H1 (cell line): ENCODE data around the gene KIZ. TPM values are rescaled to one million over a fixed set of nuclear protein-coding genes. Genes with fewer than 3 reads are reported as not detected.

Experiments used
- CTCF ChIA-PET: fragments of 300-600 bp; sonication (Branson Sonifier 250); formaldehyde crosslinking; loops from one replicate; lab custom pipeline; 2021; ENCODE audit not compliant: partially characterized antibody; lab: Charles Lee
- POLR2A ChIA-PET: fragments of 300-600 bp; sonication (Branson Sonifier 250); formaldehyde crosslinking; loops from one replicate; lab custom pipeline; 2021; ENCODE audit warnings: inconsistent platforms; ENCODE audit not compliant: partially characterized antibody; lab: Charles Lee
- DNase-seq, 2 experiments: peaks; one replicate each; pipeline versions ENCODE4 v3.0.0 to v3.0.0-alpha.2; 2010 to 2022; ENCODE audit warnings: low spot score in 2 of 2, low read depth in 1 of 2, mixed read lengths in 1 of 2
- FAIRE-seq: peaks from 2 replicates; lab custom pipeline; 2011; peaks lifted over from hg19 to GRCh38; lab: Jason Lieb, UNC
- H2AFZ ChIP-seq: 2 replicates; pipeline ENCODE4 v1.8.1; 2012; ENCODE audit warnings: low read length, inconsistent platforms
- H2AK5ac ChIP-seq: 2 replicates; pipeline ENCODE4 v1.6.1; 2013; ENCODE audit warnings: low read depth, low read length
- H2BK120ac ChIP-seq: replicated peaks from 2 replicates; pipeline ENCODE3; 2013; ENCODE audit warnings: low read depth, low read length, inconsistent platforms
- H2BK12ac ChIP-seq: 2 replicates; pipeline ENCODE4 v1.6.1; 2013; ENCODE audit warnings: low read depth, low read length
- H2BK15ac ChIP-seq: 2 replicates; pipeline ENCODE4 v1.6.1; 2013; ENCODE audit warnings: low read length
- H2BK20ac ChIP-seq: 2 replicates; pipeline ENCODE4 v1.6.1; 2013; ENCODE audit warnings: low read length
- H2BK5ac ChIP-seq: 2 replicates; pipeline ENCODE4 v1.6.1; 2013; ENCODE audit warnings: low read depth, low read length
- H3K14ac ChIP-seq: 2 replicates; pipeline ENCODE4 v1.6.1; 2013; ENCODE audit warnings: inconsistent platforms; ENCODE audit not compliant: insufficient read length
- H3K18ac ChIP-seq: 2 replicates; pipeline ENCODE4 v1.6.1; 2013; ENCODE audit warnings: low read length; ENCODE audit errors: extremely low read depth
- H3K23ac ChIP-seq: 2 replicates; pipeline ENCODE4 v1.6.1; 2013; ENCODE audit warnings: inconsistent platforms; ENCODE audit not compliant: insufficient read length
- H3K23me2 ChIP-seq: 2 replicates; pipeline ENCODE4 v1.6.1; 2013; ENCODE audit warnings: low read depth, low read length
- H3K27ac ChIP-seq: 2 replicates; pipeline ENCODE4 v1.6.1; 2011; ENCODE audit warnings: low read depth, low read length, inconsistent platforms
- H3K27me3 ChIP-seq, 4 experiments: replicated peaks in 1 of 4; 1 replicate in 1 of 4; 2 replicates in 3 of 4; pipeline versions ENCODE4 v1.6.1 to v1.8.1; 2011 to 2013; ENCODE audit warnings: low read length in 3 of 4, mild to moderate bottlenecking in 3 of 4, inconsistent platforms in 2 of 4, mixed read lengths in 2 of 4, moderate library complexity in 1 of 4; ENCODE audit not compliant: control insufficient read depth in 3 of 4, insufficient read depth in 3 of 4; ENCODE audit errors: extremely low read depth in 1 of 4
- H3K36me3 ChIP-seq, 4 experiments: 2 replicates each; pipeline versions ENCODE4 v1.6.1 to v1.8.1; 2011 to 2013; ENCODE audit warnings: mild to moderate bottlenecking in 4 of 4, low read length in 3 of 4, moderate library complexity in 2 of 4, control low read depth in 1 of 4, inconsistent platforms in 1 of 4; ENCODE audit not compliant: insufficient read depth in 4 of 4, control insufficient read depth in 2 of 4
- H3K4ac ChIP-seq: replicated peaks from 2 replicates; pipeline ENCODE3; 2013; ENCODE audit warnings: low read length, low read depth, mixed read lengths, inconsistent platforms; ENCODE audit not compliant: insufficient read length
- H3K4me1 ChIP-seq, 4 experiments: replicated peaks in 1 of 4; 1 replicate in 1 of 4; 2 replicates in 3 of 4; pipeline versions ENCODE4 v1.6.1 to v1.8.1; 2011 to 2013; ENCODE audit warnings: low read length in 3 of 4, inconsistent platforms in 2 of 4, mixed read lengths in 1 of 4; ENCODE audit not compliant: insufficient read depth in 4 of 4, control insufficient read depth in 3 of 4
- H3K4me2 ChIP-seq, 2 experiments: 2 replicates each; pipeline versions ENCODE4 v1.6.1 to v1.8.1; 2011 to 2013; ENCODE audit warnings: low read depth in 2 of 2, low read length in 2 of 2, control low read depth in 1 of 2, inconsistent platforms in 1 of 2, mild to moderate bottlenecking in 1 of 2; ENCODE audit not compliant: insufficient read depth in 1 of 2
- H3K4me3 ChIP-seq, 4 experiments: fragments of 200-600, 300-600 bp in 1 of 4; sonication (generic), shearing (Covaris generic), sonication (Bioruptor Twin) in 1 of 4; 2 replicates each; pipeline versions ENCODE4 v1.5.1 to v1.8.1; 2011 to 2016; ENCODE audit warnings: low read length in 4 of 4, low read depth in 3 of 4, control low read depth in 2 of 4, inconsistent platforms in 2 of 4, mild to moderate bottlenecking in 2 of 4, mixed read lengths in 1 of 4, moderate library complexity in 1 of 4; ENCODE audit not compliant: insufficient read depth in 2 of 4; ENCODE audit errors: extremely low read depth in 1 of 4
- H3K56ac ChIP-seq: replicated peaks from 2 replicates; pipeline ENCODE3; 2013; ENCODE audit warnings: low read depth, mild to moderate bottlenecking, mixed read lengths, low read length, inconsistent platforms; ENCODE audit not compliant: insufficient read length
- H3K79me1 ChIP-seq: 2 replicates; pipeline ENCODE4 v1.6.1; 2013; ENCODE audit warnings: low read depth, low read length, control low read depth
- H3K79me2 ChIP-seq, 2 experiments: 2 replicates each; pipeline versions ENCODE4 v1.6.1 to v1.8.1; 2012 to 2013; ENCODE audit warnings: low read length in 2 of 2, mild to moderate bottlenecking in 2 of 2, inconsistent platforms in 1 of 2; ENCODE audit not compliant: insufficient read depth in 2 of 2, control insufficient read depth in 1 of 2
- H3K9ac ChIP-seq, 4 experiments: replicated peaks in 1 of 4; 1 replicate in 1 of 4; 2 replicates in 3 of 4; pipeline versions ENCODE4 v1.6.1 to v1.8.1; 2011 to 2013; ENCODE audit warnings: low read depth in 3 of 4, low read length in 3 of 4, control low read depth in 2 of 4, mild to moderate bottlenecking in 2 of 4, moderate library complexity in 2 of 4, inconsistent platforms in 1 of 4; ENCODE audit errors: extremely low read depth in 1 of 4
- H3K9me3 ChIP-seq, 2 experiments: 2 replicates each; pipeline versions ENCODE4 v1.6.1 to v1.8.1; 2012 to 2013; ENCODE audit warnings: mild to moderate bottlenecking in 2 of 2, moderate library complexity in 2 of 2, control low read depth in 1 of 2, inconsistent platforms in 1 of 2, low read depth in 1 of 2, low read length in 1 of 2, mixed read lengths in 1 of 2; ENCODE audit not compliant: insufficient read depth in 2 of 2
- H4K20me1 ChIP-seq, 2 experiments: replicated peaks in 1 of 2; 2 replicates each; pipeline versions ENCODE3 to v1.8.1; 2011 to 2013; ENCODE audit warnings: inconsistent platforms in 2 of 2, low read length in 2 of 2, mild to moderate bottlenecking in 1 of 2; ENCODE audit not compliant: insufficient read depth in 2 of 2, control insufficient read depth in 1 of 2
- H4K5ac ChIP-seq: 2 replicates; pipeline ENCODE4 v1.6.1; 2013; ENCODE audit warnings: low read length, low read depth, mixed read lengths, inconsistent platforms; ENCODE audit not compliant: insufficient read length
- H4K8ac ChIP-seq: 2 replicates; pipeline ENCODE4 v1.8.0; 2013; ENCODE audit warnings: mild to moderate bottlenecking, moderate library complexity, low read length, inconsistent platforms; ENCODE audit not compliant: insufficient read depth; ENCODE audit errors: extremely low read depth
- H4K91ac ChIP-seq: replicated peaks from 2 replicates; pipeline ENCODE3; 2013; ENCODE audit warnings: low read length, mixed read lengths, inconsistent platforms; ENCODE audit not compliant: insufficient read length
- ASH2L ChIP-seq: fragments of 200-600, 300-600 bp; sonication (generic); IDR thresholded peaks from one replicate; pipeline ENCODE4 v1.7.1; 2017; ENCODE audit warnings: low read length
- BACH1 ChIP-seq: IDR thresholded peaks from 2 replicates; pipeline ENCODE4 v1.6.1; 2012; ENCODE audit warnings: low read length, improper control_type of control experiment
- CEBPB ChIP-seq: IDR thresholded peaks from 2 replicates; pipeline ENCODE4 v1.6.1; 2012; ENCODE audit warnings: low read depth, low read length
- CTBP2 ChIP-seq: IDR thresholded peaks from 2 replicates; pipeline ENCODE4 v1.7.0; 2011; ENCODE audit warnings: borderline replicate concordance, mild to moderate bottlenecking, moderate library complexity, mixed read lengths, low read length; ENCODE audit not compliant: insufficient read depth, insufficient read length
- CTCF ChIP-seq, 3 experiments: IDR thresholded peaks; 1 replicate in 2 of 3; 2 replicates in 1 of 3; pipeline versions ENCODE4 v1.5.1 to v1.6.1; 2011; ENCODE audit warnings: low read length in 3 of 3, mild to moderate bottlenecking in 3 of 3, inconsistent platforms in 2 of 3, low read depth in 1 of 3, moderate library complexity in 1 of 3; ENCODE audit not compliant: insufficient read depth in 1 of 3; ENCODE audit errors: control extremely low read depth in 1 of 3
- GTF2F1 ChIP-seq: IDR thresholded peaks from 2 replicates; pipeline ENCODE4 v1.6.1; 2012; ENCODE audit warnings: low read depth, low read length, improper control_type of control experiment, borderline replicate concordance
- KDM5A ChIP-seq: fragments of 200-600 bp; IDR thresholded peaks from 2 replicates; pipeline ENCODE4 v1.7.1; 2012; ENCODE audit warnings: mild to moderate bottlenecking, low read length, inconsistent platforms, mixed read lengths
- POLR2AphosphoS5 ChIP-seq: IDR thresholded peaks from 2 replicates; pipeline ENCODE4 v1.6.1; 2011; ENCODE audit warnings: low read depth, low read length
- RXRA ChIP-seq: IDR thresholded peaks from 2 replicates; pipeline ENCODE4 v1.6.1; 2011; ENCODE audit warnings: low read depth, mild to moderate bottlenecking, low read length, moderate library complexity; ENCODE audit not compliant: insufficient read depth
- SRF ChIP-seq: IDR thresholded peaks from 2 replicates; pipeline ENCODE4 v1.6.1; 2011; ENCODE audit warnings: mild to moderate bottlenecking, low read depth, low read length, moderate library complexity
- TEAD4 ChIP-seq: IDR thresholded peaks from 2 replicates; pipeline ENCODE4 v1.6.1; 2012; ENCODE audit warnings: low read depth, low read length, inconsistent platforms, mixed read lengths
- YY1 ChIP-seq: IDR thresholded peaks from 2 replicates; pipeline ENCODE4 v1.6.1; 2011; ENCODE audit warnings: low read depth, mild to moderate bottlenecking, low read length
- WGBS, 2 experiments: shearing (Covaris generic) in 1 of 2; methylation state at CpG; one replicate each; pipeline versions ENCODE4 v1.1.6 to v1.1.7; 2013 to 2015; ENCODE audit warnings: low lambda C conversion rate in 2 of 2, mixed read lengths in 2 of 2, inconsistent platforms in 1 of 2, low coverage in 1 of 2, missing lambda C conversion rate in 1 of 2; ENCODE audit not compliant: insufficient replicate concordance in 2 of 2, insufficient coverage in 1 of 2, insufficient read length in 1 of 2; ENCODE audit errors: extremely low coverage in 1 of 2, missing lambda C conversion rate in 1 of 2; 5-methylcytosine and 5-hydroxymethylcytosine counted together
- polyA plus RNA-seq, 7 experiments: library from polyadenylated mRNA; depleted of rRNA in 3 of 7; stranded (reverse) in 5 of 7; unstranded in 2 of 7; fragments of >200 nt in 5 of 7; fragments of 200-250 nt in 2 of 7; gene quantifications; 1 replicate in 5 of 7; 2 replicates in 1 of 7; 4 replicates in 1 of 7; pipeline versions ENCODE4 v1.2.1 to v1.2.3, GENCODE V29; 2011 to 2013; ENCODE audit warnings: missing spikeins in 2 of 7, mixed read lengths in 2 of 7
- total RNA-seq: library from RNA; stranded (reverse); fragmentation: NEBNext Ultra II Directional; extraction: Animal tissue kit (Norgen Biotek cat#: 25700); gene quantifications from 2 replicates; pipeline ENCODE4 v1.2.1, GENCODE V29; 2021

The KIZ gene
- total and polyA plus RNA-seq, 2 of the 8 experiments (the other 6 are each of a cell fraction or from before 2014, with no cell fraction given) = 13.0 to 51.7 TPM

- Histone ChIP-seq H3K18ac (no peak overlapping the region), H4K8ac (peak overlapping the region; percentile 1; the same call in 1 of the 2 replicates), H3K36me3 (no peaks in the 10 kb centered on the region), H2BK120ac (no peak overlapping the region), H2AK5ac (no peak overlapping the region; the same call in 1 of the 2 replicates), H3K27me3 (no peaks in the 10 kb centered on the region), H4K5ac (no peak overlapping the region), H2AFZ (no peak overlapping the region), H3K23me2 (no peaks in the 10 kb centered on the region), H2BK20ac (no peak overlapping the region), H3K9me3 (no peaks in the 10 kb centered on the region), H3K4me3 (no peak overlapping the region), H2BK5ac (no peak overlapping the region), H3K79me1 (no peaks in the 10 kb centered on the region), H2BK15ac (0 out of 2 replicates have a peak overlapping the region, but pooled peaks have one; percentile 25), H4K91ac (no peak overlapping the region), H3K9ac (no peak overlapping the region), H3K56ac (no peak overlapping the region), H3K4me2 (no peak overlapping the region), H3K27ac (no peak overlapping the region), H3K4me1 (peaks cover 12 to 17% (median 16%) of the 10 kb centered on the region in 4 experiments; a peak in 6 of 7 replicates), H3K4ac (no peak overlapping the region), H4K20me1 (no peaks in the 10 kb centered on the region), H3K23ac (no peak overlapping the region), H3K79me2 (no peaks in the 10 kb centered on the region), H2BK12ac (0 out of 2 replicates have a peak overlapping the region, but pooled peaks have one; percentile 53), H3K14ac (no peak overlapping the region)
- POLR2A ChIA-PET = interaction anchor here (1.1 to 1.8 kb wide), 3 partner anchors 10 to 84 kb away, joined by 3 to 7 read pairs (median 3); no protein-coding TSS in a partner anchor
- WGBS, 2 experiments = 79% methylated on average over 3 of the region's 3 CpGs; no CpG with 5 or more reads in 1 of the 2 experiments
- FAIRE-seq (no peak), DNase-seq (no peak)
- CTCF ChIA-PET = interaction anchor here (0.8 to 1.0 kb wide), 2 partner anchors 50 to 138 kb away, joined by 3 read pairs; no protein-coding TSS in a partner anchor
- TF ChIP-seq CEBPB (peak; percentile 83), POLR2AphosphoS5 (no peak), ASH2L (no peak), TEAD4 (0 out of 2 replicates have a peak, but pooled peaks have one; percentile 27), RXRA (no peak), CTBP2 (no peak), GTF2F1 (no peak), KDM5A (no peak), YY1 (no peak), BACH1 (no peak), SRF (no peak), CTCF (IDR thresholded peaks at IDR 0.05; ENCODE audit: control extremely low read depth in 1 of 3, insufficient read depth in 1 of 3, low read depth in 1 of 3, low read length in 3 of 3) (no peak)
Measured at GRCh38 chr20:21184819-21185218, 58.9 kb downstream of the KIZ start.
